Measurements from ENCODE around the gene TAS2R39.

DNA sequence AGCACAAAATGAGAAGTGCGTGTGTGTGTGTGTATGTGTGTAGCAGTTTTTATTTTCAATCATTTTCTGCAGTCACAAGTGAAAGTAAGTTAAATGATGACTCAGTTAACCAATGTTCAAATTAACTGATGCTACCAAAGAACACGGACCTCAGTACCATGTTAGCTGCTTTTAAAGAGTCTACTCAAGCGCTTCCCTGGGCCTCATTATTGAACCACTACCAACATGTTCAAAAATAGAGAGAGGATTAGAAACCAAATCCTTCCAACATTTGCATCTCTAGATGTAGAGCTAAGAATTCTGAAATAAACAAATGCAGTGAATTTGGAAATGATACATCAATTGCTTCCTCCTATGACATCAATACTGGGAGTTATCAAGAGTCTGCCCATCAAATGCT is at the start of gene TAS2R39:
- TF ChIP-seq, protein P1, sequence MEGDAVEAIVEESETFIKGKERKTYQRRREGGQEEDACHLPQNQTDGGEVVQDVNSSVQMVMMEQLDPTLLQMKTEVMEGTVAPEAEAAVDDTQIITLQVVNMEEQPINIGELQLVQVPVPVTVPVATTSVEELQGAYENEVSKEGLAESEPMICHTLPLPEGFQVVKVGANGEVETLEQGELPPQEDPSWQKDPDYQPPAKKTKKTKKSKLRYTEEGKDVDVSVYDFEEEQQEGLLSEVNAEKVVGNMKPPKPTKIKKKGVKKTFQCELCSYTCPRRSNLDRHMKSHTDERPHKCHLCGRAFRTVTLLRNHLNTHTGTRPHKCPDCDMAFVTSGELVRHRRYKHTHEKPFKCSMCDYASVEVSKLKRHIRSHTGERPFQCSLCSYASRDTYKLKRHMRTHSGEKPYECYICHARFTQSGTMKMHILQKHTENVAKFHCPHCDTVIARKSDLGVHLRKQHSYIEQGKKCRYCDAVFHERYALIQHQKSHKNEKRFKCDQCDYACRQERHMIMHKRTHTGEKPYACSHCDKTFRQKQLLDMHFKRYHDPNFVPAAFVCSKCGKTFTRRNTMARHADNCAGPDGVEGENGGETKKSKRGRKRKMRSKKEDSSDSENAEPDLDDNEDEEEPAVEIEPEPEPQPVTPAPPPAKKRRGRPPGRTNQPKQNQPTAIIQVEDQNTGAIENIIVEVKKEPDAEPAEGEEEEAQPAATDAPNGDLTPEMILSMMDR (IDR thresholded peaks at IDR 0.05 in 4 of 5, conservative IDR thresholded peaks at IDR 0.05 in 1 of 5), result no peak
- no peak for TF ChIP-seq POLR2A (IDR thresholded peaks at IDR 0.05)

All from gastrocnemius medialis (tissue), 4 donors.